K562 (cell line): ENCODE results near the gene PHOSPHO1. TPM values are rescaled to one million over a fixed set of nuclear protein-coding genes. Genes with fewer than 3 reads are reported as not detected.

Experiments used
- BRD4 ChIP-seq: fragments of 200-600 bp; sonication (generic); IDR thresholded peaks from 2 replicates; pipeline ENCODE4 v1.6.1; 2017; ENCODE audit warnings: inconsistent platforms
- CEBPG ChIP-seq, 3 experiments: fragments of 200-800 bp in 1 of 3; sonication (Bioruptor generic) in 1 of 3; sonication (generic) in 1 of 3; formaldehyde crosslinking in 1 of 3; IDR thresholded peaks in 2 of 3; conservative IDR thresholded peaks in 1 of 3; 2 replicates each; pipeline versions ENCODE4 v1.6.1 to v1.8.0; 2016 to 2022; ENCODE audit warnings: missing compliant biosample characterization in 2 of 3, missing genetic modification characterization in 2 of 3, mild to moderate bottlenecking in 1 of 3, missing genetic modification reagents in 1 of 3
- DDX20 ChIP-seq: fragments of 450-650 bp; IDR thresholded peaks from 2 replicates; pipeline ENCODE4 v1.6.1; 2016; ENCODE audit warnings: missing genetic modification characterization, low read depth, mild to moderate bottlenecking, missing compliant biosample characterization, moderate library complexity
- DMBX1 ChIP-seq: fragments of 250-450 bp; sonication (Bioruptor Pico); IDR thresholded peaks from 2 replicates; pipeline ENCODE4 v1.8.0; 2022; ENCODE audit warnings: inconsistent platforms, mild to moderate bottlenecking, moderate library complexity, borderline replicate concordance
- ETV1 ChIP-seq: fragments of 450-650 bp; conservative IDR thresholded peaks from 2 replicates; pipeline ENCODE4 v1.6.1; 2016; ENCODE audit warnings: missing genetic modification characterization, control low read depth, low read depth, missing compliant biosample characterization
- KLF10 ChIP-seq: fragments of 250-450 bp; sonication (Bioruptor Pico); IDR thresholded peaks from 2 replicates; pipeline ENCODE4 v1.6.1; 2021; ENCODE audit warnings: matching md5 sums
- NCOA4 ChIP-seq: fragments of 450-650 bp; IDR thresholded peaks from 2 replicates; pipeline ENCODE4 v1.6.1; 2018; ENCODE audit warnings: mild to moderate bottlenecking; ENCODE audit not compliant: partially characterized antibody
- POLR2AphosphoS5 ChIP-seq: IDR thresholded peaks from 2 replicates; pipeline ENCODE4 v1.6.1; 2011; ENCODE audit warnings: mild to moderate bottlenecking, low read depth, low read length, moderate library complexity; ENCODE audit not compliant: control insufficient read depth, insufficient read depth
- SMARCB1 ChIP-seq: IDR thresholded peaks from 2 replicates; pipeline ENCODE4 v1.6.1; 2011; ENCODE audit warnings: improper control_type of control experiment, low read depth; ENCODE audit not compliant: insufficient read length
- TCF3 ChIP-seq: sonication (generic); formaldehyde crosslinking; IDR thresholded peaks from 2 replicates; pipeline ENCODE4 v1.4.0; 2020; ENCODE audit warnings: mild to moderate bottlenecking, missing genetic modification reagents
- YY1 ChIP-seq, 3 experiments: IDR thresholded peaks; 2 replicates each; pipeline ENCODE4 v1.6.1; 2011; ENCODE audit warnings: low read length in 2 of 3, mild to moderate bottlenecking in 2 of 3, moderate library complexity in 2 of 3, borderline replicate concordance in 1 of 3, control low read depth in 1 of 3, low read depth in 1 of 3; ENCODE audit not compliant: insufficient read depth in 3 of 3, insufficient replicate concordance in 2 of 3, control insufficient read depth in 1 of 3, insufficient read length in 1 of 3; ENCODE audit errors: extremely low read depth in 1 of 3
- ZNF124 ChIP-seq: sonication (generic); formaldehyde crosslinking; IDR thresholded peaks from 2 replicates; pipeline ENCODE4 v1.8.1; 2022; ENCODE audit warnings: missing genetic modification reagents
- ZNF174 ChIP-seq: fragments of 250-450 bp; sonication (Bioruptor Pico); IDR thresholded peaks from 2 replicates; pipeline ENCODE4 v1.4.0; 2020; ENCODE audit warnings: mild to moderate bottlenecking
- polyA plus RNA-seq, 8 experiments: library from polyadenylated mRNA; depleted of rRNA in 4 of 8; stranded (reverse) in 5 of 8; unstranded in 3 of 8; fragments of >200 nt; fragmentation: Nextera tagmentation in 2 of 8; fragmentation: Illumina TruSeq in 1 of 8; extraction: Ambion mirVana in 2 of 8; extraction: Trizol in 1 of 8; gene quantifications; 2 replicates each; pipeline versions ENCODE4 v1.2.1 to v1.2.3, GENCODE V29; 2011 to 2014; ENCODE audit warnings: inconsistent platforms in 1 of 8, missing spikeins in 1 of 8
- total RNA-seq, 7 experiments: library from RNA; depleted of rRNA in 6 of 7; stranded (reverse); fragments of >200 nt in 6 of 7; fragmentation: Illumina TruSeq in 2 of 7; extraction: Trizol in 2 of 7; gene quantifications; 2 replicates each; pipeline versions ENCODE4 v1.2.1 to v1.2.3, GENCODE V29; 2011 to 2021; ENCODE audit warnings: low replicate concordance in 1 of 7
- TF ChIP-seq, protein P1 (sequence below): sonication (generic); formaldehyde crosslinking; IDR thresholded peaks from 2 replicates; pipeline ENCODE4 v1.4.0; 2020; ENCODE audit warnings: mild to moderate bottlenecking, missing genetic modification reagents
- TF ChIP-seq, protein P2 (sequence below): fragments of 250-450 bp; sonication (Bioruptor Pico); IDR thresholded peaks from 2 replicates; pipeline ENCODE4 v1.4.0; 2020
- TF ChIP-seq, protein P3 (sequence below): fragments of 450-650 bp; formaldehyde crosslinking; IDR thresholded peaks from 2 replicates; pipeline ENCODE4 v1.4.0; 2022; ENCODE audit warnings: missing genetic modification characterization

Gene PHOSPHO1
- total and polyA plus RNA-seq, 9 of the 15 experiments (the other 6 are each of a cell fraction or from before 2014, with no cell fraction given): 0.06 to 0.07 TPM; not detected in 7

DNA sequence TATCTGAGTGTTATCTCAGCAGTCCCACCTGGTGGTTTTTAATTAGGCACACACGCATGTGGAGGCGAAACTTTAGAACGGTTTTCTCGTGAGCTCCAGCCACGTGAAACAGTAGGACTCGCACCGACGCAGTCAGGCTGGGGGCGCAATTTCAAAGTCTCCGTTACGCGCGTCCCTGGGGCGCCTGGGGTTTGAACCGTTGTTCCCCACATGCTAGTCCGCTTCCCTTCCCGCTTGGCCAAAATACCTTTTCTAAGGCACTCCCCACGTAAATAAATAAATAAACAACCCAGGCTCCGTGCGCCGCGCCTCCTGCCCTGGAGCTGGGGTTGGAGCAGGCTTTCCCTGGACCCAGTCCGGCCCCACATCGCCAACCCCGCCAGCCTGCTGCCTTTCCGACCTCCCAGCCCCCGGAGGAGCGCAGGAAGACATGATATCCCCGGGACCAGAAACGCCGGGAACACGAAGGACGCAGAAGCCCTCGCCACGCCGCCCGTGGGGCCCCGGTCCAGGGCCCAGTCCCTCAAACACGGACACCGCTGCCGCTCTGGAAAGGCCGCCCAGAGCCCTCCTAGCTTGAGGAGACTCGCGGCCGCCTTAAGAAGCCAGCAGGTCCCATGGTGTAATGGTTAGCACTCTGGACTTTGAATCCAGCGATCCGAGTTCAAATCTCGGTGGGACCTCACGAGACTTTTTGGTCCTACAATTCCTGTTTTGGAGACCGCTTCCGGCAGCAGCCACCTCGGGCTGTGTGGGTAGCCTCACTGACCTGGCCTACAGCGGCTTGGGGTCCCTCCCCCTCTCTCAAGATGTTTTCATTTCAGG lies 38.5 kb downstream of the PHOSPHO1 start (continued):
- no peak for TF ChIP-seq ZNF124 (CRISPR knock-in tag)
- peak; percentile 64 for TF ChIP-seq POLR2AphosphoS5
- TF ChIP-seq CEBPG (CRISPR knock-in tag; IDR thresholded peaks at IDR 0.05): no peak
- TF ChIP-seq CEBPG (tag; conservative IDR thresholded peaks at IDR 0.05 in 1 of 2, IDR thresholded peaks at IDR 0.05 in 1 of 2): no peak
- TF ChIP-seq TCF3: peak; percentile 78
- TF ChIP-seq, protein P1, sequence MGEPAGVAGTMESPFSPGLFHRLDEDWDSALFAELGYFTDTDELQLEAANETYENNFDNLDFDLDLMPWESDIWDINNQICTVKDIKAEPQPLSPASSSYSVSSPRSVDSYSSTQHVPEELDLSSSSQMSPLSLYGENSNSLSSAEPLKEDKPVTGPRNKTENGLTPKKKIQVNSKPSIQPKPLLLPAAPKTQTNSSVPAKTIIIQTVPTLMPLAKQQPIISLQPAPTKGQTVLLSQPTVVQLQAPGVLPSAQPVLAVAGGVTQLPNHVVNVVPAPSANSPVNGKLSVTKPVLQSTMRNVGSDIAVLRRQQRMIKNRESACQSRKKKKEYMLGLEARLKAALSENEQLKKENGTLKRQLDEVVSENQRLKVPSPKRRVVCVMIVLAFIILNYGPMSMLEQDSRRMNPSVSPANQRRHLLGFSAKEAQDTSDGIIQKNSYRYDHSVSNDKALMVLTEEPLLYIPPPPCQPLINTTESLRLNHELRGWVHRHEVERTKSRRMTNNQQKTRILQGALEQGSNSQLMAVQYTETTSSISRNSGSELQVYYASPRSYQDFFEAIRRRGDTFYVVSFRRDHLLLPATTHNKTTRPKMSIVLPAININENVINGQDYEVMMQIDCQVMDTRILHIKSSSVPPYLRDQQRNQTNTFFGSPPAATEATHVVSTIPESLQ: peak; percentile 28; the same call in 1 of the 2 replicates
- TF ChIP-seq KLF10 (CRISPR knock-in tag): no peak
- TF ChIP-seq YY1 (IDR thresholded peaks at IDR 0.05; ENCODE audit: borderline replicate concordance in 1 of 3, control insufficient read depth in 1 of 3, extremely low read depth in 1 of 3, insufficient read depth in 3 of 3, insufficient read length in 1 of 3, insufficient replicate concordance in 2 of 3, low read depth in 1 of 3, low read length in 2 of 3): peak in 2 of 3 experiments; percentile 11 to 57
- peak; percentile 59 for TF ChIP-seq SMARCB1
- peak; percentile 98 for TF ChIP-seq BRD4
- TF ChIP-seq DDX20 (tag): no peak
- TF ChIP-seq, protein P2, sequence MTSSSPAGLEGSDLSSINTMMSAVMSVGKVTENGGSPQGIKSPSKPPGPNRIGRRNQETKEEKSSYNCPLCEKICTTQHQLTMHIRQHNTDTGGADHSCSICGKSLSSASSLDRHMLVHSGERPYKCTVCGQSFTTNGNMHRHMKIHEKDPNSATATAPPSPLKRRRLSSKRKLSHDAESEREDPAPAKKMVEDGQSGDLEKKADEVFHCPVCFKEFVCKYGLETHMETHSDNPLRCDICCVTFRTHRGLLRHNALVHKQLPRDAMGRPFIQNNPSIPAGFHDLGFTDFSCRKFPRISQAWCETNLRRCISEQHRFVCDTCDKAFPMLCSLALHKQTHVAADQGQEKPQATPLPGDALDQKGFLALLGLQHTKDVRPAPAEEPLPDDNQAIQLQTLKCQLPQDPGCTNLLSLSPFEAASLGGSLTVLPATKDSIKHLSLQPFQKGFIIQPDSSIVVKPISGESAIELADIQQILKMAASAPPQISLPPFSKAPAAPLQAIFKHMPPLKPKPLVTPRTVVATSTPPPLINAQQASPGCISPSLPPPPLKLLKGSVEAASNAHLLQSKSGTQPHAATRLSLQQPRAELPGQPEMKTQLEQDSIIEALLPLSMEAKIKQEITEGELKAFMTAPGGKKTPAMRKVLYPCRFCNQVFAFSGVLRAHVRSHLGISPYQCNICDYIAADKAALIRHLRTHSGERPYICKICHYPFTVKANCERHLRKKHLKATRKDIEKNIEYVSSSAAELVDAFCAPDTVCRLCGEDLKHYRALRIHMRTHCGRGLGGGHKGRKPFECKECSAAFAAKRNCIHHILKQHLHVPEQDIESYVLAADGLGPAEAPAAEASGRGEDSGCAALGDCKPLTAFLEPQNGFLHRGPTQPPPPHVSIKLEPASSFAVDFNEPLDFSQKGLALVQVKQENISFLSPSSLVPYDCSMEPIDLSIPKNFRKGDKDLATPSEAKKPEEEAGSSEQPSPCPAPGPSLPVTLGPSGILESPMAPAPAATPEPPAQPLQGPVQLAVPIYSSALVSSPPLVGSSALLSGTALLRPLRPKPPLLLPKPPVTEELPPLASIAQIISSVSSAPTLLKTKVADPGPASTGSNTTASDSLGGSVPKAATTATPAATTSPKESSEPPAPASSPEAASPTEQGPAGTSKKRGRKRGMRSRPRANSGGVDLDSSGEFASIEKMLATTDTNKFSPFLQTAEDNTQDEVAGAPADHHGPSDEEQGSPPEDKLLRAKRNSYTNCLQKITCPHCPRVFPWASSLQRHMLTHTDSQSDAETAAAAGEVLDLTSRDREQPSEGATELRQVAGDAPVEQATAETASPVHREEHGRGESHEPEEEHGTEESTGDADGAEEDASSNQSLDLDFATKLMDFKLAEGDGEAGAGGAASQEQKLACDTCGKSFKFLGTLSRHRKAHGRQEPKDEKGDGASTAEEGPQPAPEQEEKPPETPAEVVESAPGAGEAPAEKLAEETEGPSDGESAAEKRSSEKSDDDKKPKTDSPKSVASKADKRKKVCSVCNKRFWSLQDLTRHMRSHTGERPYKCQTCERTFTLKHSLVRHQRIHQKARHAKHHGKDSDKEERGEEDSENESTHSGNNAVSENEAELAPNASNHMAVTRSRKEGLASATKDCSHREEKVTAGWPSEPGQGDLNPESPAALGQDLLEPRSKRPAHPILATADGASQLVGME (CRISPR knock-in tag): 0 out of 2 replicates have a peak, but pooled peaks have one; percentile 66
- peak; percentile 58; the same call in 1 of the 2 replicates for TF ChIP-seq DMBX1
- TF ChIP-seq, protein P3, sequence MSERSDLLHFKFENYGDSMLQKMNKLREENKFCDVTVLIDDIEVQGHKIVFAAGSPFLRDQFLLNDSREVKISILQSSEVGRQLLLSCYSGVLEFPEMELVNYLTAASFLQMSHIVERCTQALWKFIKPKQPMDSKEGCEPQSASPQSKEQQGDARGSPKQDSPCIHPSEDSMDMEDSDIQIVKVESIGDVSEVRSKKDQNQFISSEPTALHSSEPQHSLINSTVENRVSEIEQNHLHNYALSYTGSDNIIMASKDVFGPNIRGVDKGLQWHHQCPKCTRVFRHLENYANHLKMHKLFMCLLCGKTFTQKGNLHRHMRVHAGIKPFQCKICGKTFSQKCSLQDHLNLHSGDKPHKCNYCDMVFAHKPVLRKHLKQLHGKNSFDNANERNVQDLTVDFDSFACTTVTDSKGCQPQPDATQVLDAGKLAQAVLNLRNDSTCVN (CRISPR knock-in tag): no peak
- peak; percentile 91 for TF ChIP-seq ETV1 (tag)
- TF ChIP-seq ZNF174 (CRISPR knock-in tag): no peak
- TF ChIP-seq NCOA4: no peak
